Chondrocyte (in vitro differentiated cells): Measurements from ENCODE around the gene MDFIC. TPM values are rescaled to one million over a fixed set of nuclear protein-coding genes. Genes with fewer than 3 reads are reported as not detected.
A peak's percentile ranks its signal among the peaks of the same experiment; 100 is the strongest.

ENCODE experiments used
- DNase-seq: peaks from one replicate; pipeline ENCODE4 v3.0.0; 2021; ENCODE audit warnings: mixed read lengths, low spot score
- H3K27ac Mint-ChIP-seq: one replicate; pipeline ENCODE4 v1.8.0; 2021; ENCODE audit warnings: mild to moderate bottlenecking, moderate library complexity, mixed read lengths; ENCODE audit not compliant: unreplicated experiment
- H3K27me3 Mint-ChIP-seq: 2 replicates; pipeline ENCODE4 v1.8.0; 2021; ENCODE audit warnings: low read depth, mixed read lengths
- H3K36me3 Mint-ChIP-seq: 2 replicates; pipeline ENCODE4 v1.8.0; 2021; ENCODE audit warnings: low read depth, mixed read lengths
- H3K4me1 Mint-ChIP-seq: 2 replicates; pipeline ENCODE4 v1.8.0; 2021; ENCODE audit warnings: low read depth, mild to moderate bottlenecking, mixed read lengths
- H3K4me3 Mint-ChIP-seq: one replicate; pipeline ENCODE4 v1.8.0; 2021; ENCODE audit warnings: mild to moderate bottlenecking, moderate library complexity, mixed read lengths; ENCODE audit not compliant: unreplicated experiment
- H3K9me3 Mint-ChIP-seq: 2 replicates; pipeline ENCODE4 v1.8.0; 2021; ENCODE audit warnings: low read depth, mixed read lengths
- total RNA-seq: library from RNA; stranded (reverse); gene quantifications from 3 replicates; pipeline ENCODE4 v1.2.1, GENCODE V29; 2021
- TF ChIP-seq, protein P1 (sequence below): fragments of 200-600 bp; sonication (generic); IDR thresholded peaks from 2 replicates; pipeline ENCODE4 v1.5.0; 2021; ENCODE audit warnings: antibody characterized with exemption, mild to moderate bottlenecking, moderate library complexity

The MDFIC gene
- total RNA-seq, 1 donor from 2014 or later: 15.6 TPM

- no peaks in the 10 kb centered on the region for H3K9me3 Mint-ChIP-seq
- no peak overlapping the region for H3K4me3 Mint-ChIP-seq
- TF ChIP-seq, protein P1, sequence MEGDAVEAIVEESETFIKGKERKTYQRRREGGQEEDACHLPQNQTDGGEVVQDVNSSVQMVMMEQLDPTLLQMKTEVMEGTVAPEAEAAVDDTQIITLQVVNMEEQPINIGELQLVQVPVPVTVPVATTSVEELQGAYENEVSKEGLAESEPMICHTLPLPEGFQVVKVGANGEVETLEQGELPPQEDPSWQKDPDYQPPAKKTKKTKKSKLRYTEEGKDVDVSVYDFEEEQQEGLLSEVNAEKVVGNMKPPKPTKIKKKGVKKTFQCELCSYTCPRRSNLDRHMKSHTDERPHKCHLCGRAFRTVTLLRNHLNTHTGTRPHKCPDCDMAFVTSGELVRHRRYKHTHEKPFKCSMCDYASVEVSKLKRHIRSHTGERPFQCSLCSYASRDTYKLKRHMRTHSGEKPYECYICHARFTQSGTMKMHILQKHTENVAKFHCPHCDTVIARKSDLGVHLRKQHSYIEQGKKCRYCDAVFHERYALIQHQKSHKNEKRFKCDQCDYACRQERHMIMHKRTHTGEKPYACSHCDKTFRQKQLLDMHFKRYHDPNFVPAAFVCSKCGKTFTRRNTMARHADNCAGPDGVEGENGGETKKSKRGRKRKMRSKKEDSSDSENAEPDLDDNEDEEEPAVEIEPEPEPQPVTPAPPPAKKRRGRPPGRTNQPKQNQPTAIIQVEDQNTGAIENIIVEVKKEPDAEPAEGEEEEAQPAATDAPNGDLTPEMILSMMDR: no peak
- no peaks in the 10 kb centered on the region for H3K36me3 Mint-ChIP-seq
- no peak overlapping the region for H3K27ac Mint-ChIP-seq
- no peaks in the 10 kb centered on the region for H3K27me3 Mint-ChIP-seq
- no peak for DNase-seq
- H3K4me1 Mint-ChIP-seq: peaks cover 3% of the 10 kb centered on the region
Measured at GRCh38 chr7:114931656-114932011, 9.7 kb downstream of the MDFIC start.

- no peak overlapping the region for H3K4me3 Mint-ChIP-seq
- peak overlapping the region; percentile 19 for H3K27ac Mint-ChIP-seq
- H3K36me3 Mint-ChIP-seq: no peaks in the 10 kb centered on the region
- H3K9me3 Mint-ChIP-seq: no peaks in the 10 kb centered on the region
- TF ChIP-seq, protein P1: no peak
- no peaks in the 10 kb centered on the region for H3K27me3 Mint-ChIP-seq
- DNase-seq: no peak
- peaks cover 3% of the 10 kb centered on the region for H3K4me1 Mint-ChIP-seq
Measured at GRCh38 chr7:114932991-114933390, 11.1 kb downstream of the MDFIC start.

DNA sequence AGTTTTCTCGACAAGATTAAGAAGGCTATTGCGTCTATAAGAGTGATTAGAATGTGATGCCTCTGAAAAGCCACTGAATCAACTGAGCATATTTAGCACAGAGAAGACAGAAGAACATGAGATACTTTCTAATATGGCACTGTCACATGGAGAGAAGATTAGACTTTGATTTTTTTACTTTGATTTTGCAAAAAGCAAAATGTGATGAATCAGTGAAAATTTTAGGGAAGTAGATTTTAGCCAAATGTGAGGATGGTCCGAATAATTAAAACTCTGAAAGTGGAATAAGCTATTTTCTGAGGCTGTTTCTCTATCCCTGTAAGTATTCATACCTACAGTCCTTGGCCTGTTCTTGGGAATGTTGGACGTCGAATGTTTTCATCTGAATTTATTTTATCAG lies 11.8 kb downstream of the MDFIC start:
- H3K4me1 Mint-ChIP-seq: peaks cover 3% of the 10 kb centered on the region

GRCh38 chr7:114934086-114934485 lies 12.2 kb downstream of the MDFIC start:
- DNase-seq: no peak
- Mint-ChIP-seq H3K4me3 (no peak overlapping the region), H3K27me3 (no peaks in the 10 kb centered on the region), H3K4me1 (peaks cover 3% of the 10 kb centered on the region), H3K9me3 (no peaks in the 10 kb centered on the region), H3K36me3 (no peaks in the 10 kb centered on the region), H3K27ac (no peak overlapping the region)
- TF ChIP-seq, protein P1: no peak

More for the DNA sequence above, 11.8 kb downstream of the MDFIC start:
- Mint-ChIP-seq H3K27ac (no peak overlapping the region), H3K9me3 (no peaks in the 10 kb centered on the region), H3K27me3 (no peaks in the 10 kb centered on the region), H3K4me3 (no peak overlapping the region), H3K36me3 (no peaks in the 10 kb centered on the region)
- TF ChIP-seq, protein P1: no peak
- DNase-seq: no peak

GRCh38 chr7:114934713-114935112 lies 12.8 kb downstream of the MDFIC start:
- peaks cover 6% of the 10 kb centered on the region for H3K4me1 Mint-ChIP-seq

More at GRCh38 chr7:114934713-114935112, 12.8 kb downstream of the MDFIC start:
- no peaks in the 10 kb centered on the region for H3K36me3 Mint-ChIP-seq
- no peak overlapping the region for H3K27ac Mint-ChIP-seq
- no peaks in the 10 kb centered on the region for H3K27me3 Mint-ChIP-seq
- H3K4me3 Mint-ChIP-seq: no peak overlapping the region
- TF ChIP-seq, protein P1: no peak
- no peaks in the 10 kb centered on the region for H3K9me3 Mint-ChIP-seq
- no peak for DNase-seq
